K562 (cell line): Measurements from ENCODE around the gene FERMT3. TPM values are rescaled to one million over a fixed set of nuclear protein-coding genes. Genes with fewer than 3 reads are reported as not detected.

Experiments
- CBFA2T3 ChIP-seq: fragments of 450-650 bp; IDR thresholded peaks from 2 replicates; pipeline ENCODE4 v1.6.1; 2017
- CXXC5 ChIP-seq: fragments of 250-450 bp; sonication (Bioruptor Pico); IDR thresholded peaks from 2 replicates; pipeline ENCODE4 v1.8.0; 2022; ENCODE audit warnings: inconsistent platforms, mild to moderate bottlenecking, moderate library complexity
- DPF2 ChIP-seq: fragments of 450-650 bp; IDR thresholded peaks from 2 replicates; pipeline ENCODE4 v1.6.1; 2016
- E2F3 ChIP-seq: fragments of 250-450 bp; sonication (Bioruptor Pico); IDR thresholded peaks from 2 replicates; pipeline ENCODE4 v1.4.0; 2020; ENCODE audit warnings: mild to moderate bottlenecking
- ERF ChIP-seq: fragments of 450-650 bp; formaldehyde crosslinking; IDR thresholded peaks from 2 replicates; pipeline ENCODE4 v1.4.0; 2020; ENCODE audit warnings: mild to moderate bottlenecking, mixed read lengths
- L3MBTL2 ChIP-seq: fragments of 450-650 bp; IDR thresholded peaks from 2 replicates; pipeline ENCODE4 v1.6.1; 2016; ENCODE audit warnings: mild to moderate bottlenecking, moderate library complexity
- THRAP3 ChIP-seq: fragments of 450-650 bp; IDR thresholded peaks from 2 replicates; pipeline ENCODE4 v1.6.1; 2016; ENCODE audit warnings: mild to moderate bottlenecking, inconsistent platforms, borderline replicate concordance
- ZBTB1 ChIP-seq: sonication (generic); formaldehyde crosslinking; IDR thresholded peaks from 2 replicates; pipeline ENCODE4 v1.8.1; 2023; ENCODE audit warnings: missing genetic modification reagents, low read depth, mild to moderate bottlenecking, borderline replicate concordance
- polyA plus RNA-seq, 8 experiments: library from polyadenylated mRNA; depleted of rRNA in 4 of 8; stranded (reverse) in 5 of 8; unstranded in 3 of 8; fragments of >200 nt; fragmentation: Nextera tagmentation in 2 of 8; fragmentation: Illumina TruSeq in 1 of 8; extraction: Ambion mirVana in 2 of 8; extraction: Trizol in 1 of 8; gene quantifications; 2 replicates each; pipeline versions ENCODE4 v1.2.1 to v1.2.3, GENCODE V29; 2011 to 2014; ENCODE audit warnings: inconsistent platforms in 1 of 8, missing spikeins in 1 of 8
- total RNA-seq, 7 experiments: library from RNA; depleted of rRNA in 6 of 7; stranded (reverse); fragments of >200 nt in 6 of 7; fragmentation: Illumina TruSeq in 2 of 7; extraction: Trizol in 2 of 7; gene quantifications; 2 replicates each; pipeline versions ENCODE4 v1.2.1 to v1.2.3, GENCODE V29; 2011 to 2021; ENCODE audit warnings: low replicate concordance in 1 of 7
- TF ChIP-seq, protein P1 (sequence below): fragments of 450-650 bp; IDR thresholded peaks from 2 replicates; pipeline ENCODE4 v1.6.1; 2016; ENCODE audit warnings: low read depth
- TF ChIP-seq, protein P2 (sequence below): fragments of 450-650 bp; IDR thresholded peaks from 2 replicates; pipeline ENCODE4 v1.6.1; 2018; ENCODE audit warnings: mild to moderate bottlenecking, low read depth; ENCODE audit not compliant: partially characterized antibody
- TF ChIP-seq, protein P3 (sequence below): fragments of 450-650 bp; IDR thresholded peaks from 2 replicates; pipeline ENCODE4 v1.6.1; 2017; ENCODE audit warnings: antibody characterized with exemption
- TF ChIP-seq, protein P4 (sequence below): fragments of 250-450 bp; sonication (Bioruptor Pico); IDR thresholded peaks from 2 replicates; pipeline ENCODE4 v1.4.0; 2020; ENCODE audit warnings: borderline replicate concordance

FERMT3 gene
- total and polyA plus RNA-seq, 9 of the 15 experiments (the other 6 are each of a cell fraction or from before 2014, with no cell fraction given): 3.2 to 275 (median 79.7) TPM

DNA sequence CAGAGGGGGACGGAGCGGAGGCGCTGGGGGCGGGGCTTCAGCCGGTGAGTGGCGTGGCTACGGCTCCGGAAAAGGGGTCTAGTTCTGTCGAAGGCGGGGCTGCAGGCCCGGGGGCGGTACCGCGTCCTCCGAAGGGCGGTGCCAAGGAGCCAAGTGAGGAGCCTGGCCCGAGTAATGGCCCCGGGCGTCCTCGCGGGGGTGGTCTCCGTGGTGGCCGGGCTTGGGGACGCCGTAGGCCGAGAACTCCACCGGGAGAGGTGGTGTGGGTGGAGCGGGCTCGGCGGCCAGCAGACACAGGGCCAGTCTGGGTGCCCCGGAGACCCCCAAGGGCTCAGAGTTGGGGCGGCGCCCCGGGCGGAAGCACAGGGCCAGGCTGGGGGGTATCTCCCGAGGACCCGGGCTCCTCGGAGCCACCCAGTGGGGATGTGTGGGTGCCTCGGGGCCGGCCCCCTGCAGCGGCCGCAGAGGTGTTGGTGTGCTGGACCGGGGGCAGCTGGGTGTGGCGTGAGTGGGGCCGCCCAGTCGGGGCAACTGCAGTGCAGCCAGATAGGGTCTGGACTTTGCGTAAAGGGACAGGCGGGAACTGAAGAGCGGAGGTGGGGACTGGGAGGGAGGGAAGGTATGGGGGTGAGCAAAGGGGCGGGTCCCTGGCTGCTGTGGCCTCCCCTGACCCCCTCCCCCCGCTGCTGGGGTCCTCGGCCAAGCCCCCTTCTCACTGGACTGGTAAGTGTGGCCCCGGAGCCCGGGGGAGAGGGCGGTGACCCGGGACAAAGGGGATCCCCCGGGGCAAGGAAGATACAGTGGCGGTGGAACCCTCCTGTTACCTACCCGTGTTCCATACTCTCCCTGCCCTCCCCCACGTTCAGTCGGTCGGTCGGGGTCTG is 35.2 kb downstream of the FERMT3 start (continued):
- TF ChIP-seq, protein P1, sequence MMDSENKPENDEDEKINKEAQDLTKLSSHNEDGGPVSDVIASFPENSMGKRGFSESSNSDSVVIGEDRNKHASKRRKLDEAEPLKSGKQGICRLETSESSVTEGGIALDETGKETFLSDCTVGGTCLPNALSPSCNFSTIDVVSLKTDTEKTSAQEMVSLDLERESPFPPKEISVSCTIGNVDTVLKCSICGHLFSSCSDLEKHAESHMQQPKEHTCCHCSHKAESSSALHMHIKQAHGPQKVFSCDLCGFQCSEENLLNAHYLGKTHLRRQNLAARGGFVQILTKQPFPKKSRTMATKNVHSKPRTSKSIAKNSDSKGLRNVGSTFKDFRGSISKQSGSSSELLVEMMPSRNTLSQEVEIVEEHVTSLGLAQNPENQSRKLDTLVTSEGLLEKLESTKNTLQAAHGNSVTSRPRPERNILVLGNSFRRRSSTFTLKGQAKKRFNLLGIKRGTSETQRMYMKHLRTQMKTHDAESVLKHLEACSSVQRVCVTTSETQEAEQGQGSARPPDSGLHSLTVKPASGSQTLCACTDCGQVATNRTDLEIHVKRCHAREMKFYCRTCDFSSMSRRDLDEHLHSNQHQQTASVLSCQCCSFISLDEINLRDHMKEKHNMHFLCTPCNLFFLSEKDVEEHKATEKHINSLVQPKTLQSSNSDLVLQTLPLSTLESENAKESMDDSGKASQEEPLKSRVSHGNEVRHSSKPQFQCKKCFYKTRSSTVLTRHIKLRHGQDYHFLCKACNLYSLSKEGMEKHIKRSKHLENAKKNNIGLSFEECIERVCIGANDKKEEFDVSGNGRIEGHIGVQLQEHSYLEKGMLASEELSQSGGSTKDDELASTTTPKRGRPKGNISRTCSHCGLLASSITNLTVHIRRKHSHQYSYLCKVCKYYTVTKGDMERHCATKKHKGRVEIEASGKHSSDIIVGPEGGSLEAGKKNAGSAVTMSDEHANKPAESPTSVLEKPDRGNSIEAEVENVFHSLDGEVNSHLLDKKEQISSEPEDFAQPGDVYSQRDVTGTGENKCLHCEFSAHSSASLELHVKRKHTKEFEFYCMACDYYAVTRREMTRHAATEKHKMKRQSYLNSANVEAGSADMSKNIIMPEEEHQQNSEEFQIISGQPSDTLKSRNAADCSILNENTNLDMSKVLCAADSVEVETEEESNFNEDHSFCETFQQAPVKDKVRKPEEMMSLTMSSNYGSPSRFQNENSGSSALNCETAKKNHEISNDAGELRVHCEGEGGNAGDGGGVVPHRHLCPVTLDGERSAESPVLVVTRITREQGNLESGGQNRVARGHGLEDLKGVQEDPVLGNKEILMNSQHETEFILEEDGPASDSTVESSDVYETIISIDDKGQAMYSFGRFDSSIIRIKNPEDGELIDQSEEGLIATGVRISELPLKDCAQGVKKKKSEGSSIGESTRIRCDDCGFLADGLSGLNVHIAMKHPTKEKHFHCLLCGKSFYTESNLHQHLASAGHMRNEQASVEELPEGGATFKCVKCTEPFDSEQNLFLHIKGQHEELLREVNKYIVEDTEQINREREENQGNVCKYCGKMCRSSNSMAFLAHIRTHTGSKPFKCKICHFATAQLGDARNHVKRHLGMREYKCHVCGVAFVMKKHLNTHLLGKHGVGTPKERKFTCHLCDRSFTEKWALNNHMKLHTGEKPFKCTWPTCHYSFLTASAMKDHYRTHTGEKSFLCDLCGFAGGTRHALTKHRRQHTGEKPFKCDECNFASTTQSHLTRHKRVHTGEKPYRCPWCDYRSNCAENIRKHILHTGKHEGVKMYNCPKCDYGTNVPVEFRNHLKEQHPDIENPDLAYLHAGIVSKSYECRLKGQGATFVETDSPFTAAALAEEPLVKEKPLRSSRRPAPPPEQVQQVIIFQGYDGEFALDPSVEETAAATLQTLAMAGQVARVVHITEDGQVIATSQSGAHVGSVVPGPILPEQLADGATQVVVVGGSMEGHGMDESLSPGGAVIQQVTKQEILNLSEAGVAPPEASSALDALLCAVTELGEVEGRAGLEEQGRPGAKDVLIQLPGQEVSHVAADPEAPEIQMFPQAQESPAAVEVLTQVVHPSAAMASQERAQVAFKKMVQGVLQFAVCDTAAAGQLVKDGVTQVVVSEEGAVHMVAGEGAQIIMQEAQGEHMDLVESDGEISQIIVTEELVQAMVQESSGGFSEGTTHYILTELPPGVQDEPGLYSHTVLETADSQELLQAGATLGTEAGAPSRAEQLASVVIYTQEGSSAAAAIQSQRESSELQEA: no peak
- TF ChIP-seq DPF2 (no peak), ERF (CRISPR knock-in tag) (peak; percentile 81; the same call in 1 of the 2 replicates), E2F3 (0 out of 2 replicates have a peak, but pooled peaks have one; percentile 6), ZBTB1 (CRISPR knock-in tag) (0 out of 2 replicates have a peak, but pooled peaks have one; percentile 21), CBFA2T3 (0 out of 2 replicates have a peak, but pooled peaks have one; percentile 3), L3MBTL2 (no peak), THRAP3 (no peak), CXXC5 (CRISPR knock-in tag) (peak; percentile 7; the same call in 1 of the 2 replicates)
- TF ChIP-seq, protein P2, sequence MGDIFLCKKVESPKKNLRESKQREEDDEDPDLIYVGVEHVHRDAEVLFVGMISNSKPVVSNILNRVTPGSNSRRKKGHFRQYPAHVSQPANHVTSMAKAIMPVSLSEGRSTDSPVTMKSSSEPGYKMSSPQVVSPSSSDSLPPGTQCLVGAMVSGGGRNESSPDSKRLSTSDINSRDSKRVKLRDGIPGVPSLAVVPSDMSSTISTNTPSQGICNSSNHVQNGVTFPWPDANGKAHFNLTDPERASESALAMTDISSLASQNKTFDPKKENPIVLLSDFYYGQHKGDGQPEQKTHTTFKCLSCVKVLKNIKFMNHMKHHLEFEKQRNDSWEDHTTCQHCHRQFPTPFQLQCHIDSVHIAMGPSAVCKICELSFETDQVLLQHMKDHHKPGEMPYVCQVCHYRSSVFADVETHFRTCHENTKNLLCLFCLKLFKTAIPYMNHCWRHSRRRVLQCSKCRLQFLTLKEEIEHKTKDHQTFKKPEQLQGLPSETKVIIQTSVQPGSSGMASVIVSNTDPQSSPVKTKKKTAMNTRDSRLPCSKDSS: no peak
- TF ChIP-seq, protein P3, sequence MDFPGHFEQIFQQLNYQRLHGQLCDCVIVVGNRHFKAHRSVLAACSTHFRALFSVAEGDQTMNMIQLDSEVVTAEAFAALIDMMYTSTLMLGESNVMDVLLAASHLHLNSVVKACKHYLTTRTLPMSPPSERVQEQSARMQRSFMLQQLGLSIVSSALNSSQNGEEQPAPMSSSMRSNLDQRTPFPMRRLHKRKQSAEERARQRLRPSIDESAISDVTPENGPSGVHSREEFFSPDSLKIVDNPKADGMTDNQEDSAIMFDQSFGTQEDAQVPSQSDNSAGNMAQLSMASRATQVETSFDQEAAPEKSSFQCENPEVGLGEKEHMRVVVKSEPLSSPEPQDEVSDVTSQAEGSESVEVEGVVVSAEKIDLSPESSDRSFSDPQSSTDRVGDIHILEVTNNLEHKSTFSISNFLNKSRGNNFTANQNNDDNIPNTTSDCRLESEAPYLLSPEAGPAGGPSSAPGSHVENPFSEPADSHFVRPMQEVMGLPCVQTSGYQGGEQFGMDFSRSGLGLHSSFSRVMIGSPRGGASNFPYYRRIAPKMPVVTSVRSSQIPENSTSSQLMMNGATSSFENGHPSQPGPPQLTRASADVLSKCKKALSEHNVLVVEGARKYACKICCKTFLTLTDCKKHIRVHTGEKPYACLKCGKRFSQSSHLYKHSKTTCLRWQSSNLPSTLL: no peak
- TF ChIP-seq, protein P4, sequence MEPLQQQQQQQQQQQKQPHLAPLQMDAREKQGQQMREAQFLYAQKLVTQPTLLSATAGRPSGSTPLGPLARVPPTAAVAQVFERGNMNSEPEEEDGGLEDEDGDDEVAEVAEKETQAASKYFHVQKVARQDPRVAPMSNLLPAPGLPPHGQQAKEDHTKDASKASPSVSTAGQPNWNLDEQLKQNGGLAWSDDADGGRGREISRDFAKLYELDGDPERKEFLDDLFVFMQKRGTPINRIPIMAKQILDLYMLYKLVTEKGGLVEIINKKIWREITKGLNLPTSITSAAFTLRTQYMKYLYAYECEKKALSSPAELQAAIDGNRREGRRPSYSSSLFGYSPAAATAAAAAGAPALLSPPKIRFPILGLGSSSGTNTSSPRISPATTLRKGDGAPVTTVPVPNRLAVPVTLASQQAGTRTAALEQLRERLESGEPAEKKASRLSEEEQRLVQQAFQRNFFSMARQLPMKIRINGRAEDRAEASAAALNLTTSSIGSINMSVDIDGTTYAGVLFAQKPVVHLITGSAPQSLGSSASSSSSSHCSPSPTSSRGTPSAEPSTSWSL (CRISPR knock-in tag): no peak
